SK-N-SH treated with all-trans-retinoic acid at 6 μM for 48 hours (cell line): ENCODE measurements around the gene CACNA1B.

ENCODE experiments used
- ARNTL ChIP-seq: fragments of 450-650 bp; formaldehyde crosslinking; IDR thresholded peaks from 2 replicates; pipeline ENCODE4 v1.5.0; 2020; ENCODE audit warnings: low read depth, mild to moderate bottlenecking, moderate library complexity, borderline replicate concordance
- ESRRG ChIP-seq: fragments of 250-450 bp; sonication (Bioruptor Pico); IDR thresholded peaks from 2 replicates; pipeline ENCODE4 v1.6.1; 2021; ENCODE audit warnings: mild to moderate bottlenecking
- RARB ChIP-seq: fragments of 250-450 bp; sonication (Bioruptor Pico); IDR thresholded peaks from 2 replicates; pipeline ENCODE4 v1.8.0; 2021; ENCODE audit warnings: mild to moderate bottlenecking, moderate library complexity
- TOX ChIP-seq: fragments of 250-450 bp; sonication (Bioruptor Pico); IDR thresholded peaks from 2 replicates; pipeline ENCODE4 v1.8.0; 2021; ENCODE audit warnings: mild to moderate bottlenecking, moderate library complexity, borderline replicate concordance
- ZC3H10 ChIP-seq: fragments of 250-450 bp; sonication (Bioruptor Pico); IDR thresholded peaks from 2 replicates; pipeline ENCODE4 v1.5.1; 2021; ENCODE audit warnings: mild to moderate bottlenecking, moderate library complexity
- TF ChIP-seq, protein P1 (sequence below): fragments of 250-450 bp; sonication (Bioruptor Pico); IDR thresholded peaks from 2 replicates; pipeline ENCODE4 v1.8.0; 2020; ENCODE audit warnings: mild to moderate bottlenecking, moderate library complexity, borderline replicate concordance
- TF ChIP-seq, protein P2 (sequence below): fragments of 250-450 bp; sonication (Bioruptor Pico); IDR thresholded peaks from 2 replicates; pipeline ENCODE4 v1.5.1; 2021; ENCODE audit warnings: mild to moderate bottlenecking, moderate library complexity

DNA sequence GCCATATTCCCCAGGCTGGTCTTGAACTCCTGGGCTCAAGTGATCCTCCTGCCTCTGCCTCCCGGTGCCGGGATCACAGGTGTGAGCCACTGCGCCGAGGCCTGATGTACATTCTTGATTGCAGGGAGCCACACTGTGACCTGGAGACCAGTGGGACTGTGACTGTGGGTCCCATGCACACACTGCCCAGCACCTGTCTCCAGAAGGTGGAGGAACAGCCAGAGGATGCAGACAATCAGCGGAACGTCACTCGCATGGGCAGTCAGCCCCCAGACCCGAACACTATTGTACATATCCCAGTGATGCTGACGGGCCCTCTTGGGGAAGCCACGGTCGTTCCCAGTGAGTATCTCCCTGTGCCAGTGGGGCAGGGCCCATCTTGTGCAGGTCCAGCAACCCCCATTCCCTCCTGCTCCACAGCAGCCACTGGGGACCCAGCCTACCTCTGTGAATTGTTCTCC is 147.3 kb downstream of the CACNA1B start:
- TF ChIP-seq TOX (CRISPR knock-in tag) (no peak), ARNTL (CRISPR knock-in tag) (no peak), ESRRG (CRISPR knock-in tag) (no peak), RARB (CRISPR knock-in tag) (no peak), ZC3H10 (CRISPR knock-in tag) (no peak)
- TF ChIP-seq, protein P1, sequence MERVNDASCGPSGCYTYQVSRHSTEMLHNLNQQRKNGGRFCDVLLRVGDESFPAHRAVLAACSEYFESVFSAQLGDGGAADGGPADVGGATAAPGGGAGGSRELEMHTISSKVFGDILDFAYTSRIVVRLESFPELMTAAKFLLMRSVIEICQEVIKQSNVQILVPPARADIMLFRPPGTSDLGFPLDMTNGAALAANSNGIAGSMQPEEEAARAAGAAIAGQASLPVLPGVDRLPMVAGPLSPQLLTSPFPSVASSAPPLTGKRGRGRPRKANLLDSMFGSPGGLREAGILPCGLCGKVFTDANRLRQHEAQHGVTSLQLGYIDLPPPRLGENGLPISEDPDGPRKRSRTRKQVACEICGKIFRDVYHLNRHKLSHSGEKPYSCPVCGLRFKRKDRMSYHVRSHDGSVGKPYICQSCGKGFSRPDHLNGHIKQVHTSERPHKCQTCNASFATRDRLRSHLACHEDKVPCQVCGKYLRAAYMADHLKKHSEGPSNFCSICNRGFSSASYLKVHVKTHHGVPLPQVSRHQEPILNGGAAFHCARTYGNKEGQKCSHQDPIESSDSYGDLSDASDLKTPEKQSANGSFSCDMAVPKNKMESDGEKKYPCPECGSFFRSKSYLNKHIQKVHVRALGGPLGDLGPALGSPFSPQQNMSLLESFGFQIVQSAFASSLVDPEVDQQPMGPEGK: no peak
- TF ChIP-seq, protein P2, sequence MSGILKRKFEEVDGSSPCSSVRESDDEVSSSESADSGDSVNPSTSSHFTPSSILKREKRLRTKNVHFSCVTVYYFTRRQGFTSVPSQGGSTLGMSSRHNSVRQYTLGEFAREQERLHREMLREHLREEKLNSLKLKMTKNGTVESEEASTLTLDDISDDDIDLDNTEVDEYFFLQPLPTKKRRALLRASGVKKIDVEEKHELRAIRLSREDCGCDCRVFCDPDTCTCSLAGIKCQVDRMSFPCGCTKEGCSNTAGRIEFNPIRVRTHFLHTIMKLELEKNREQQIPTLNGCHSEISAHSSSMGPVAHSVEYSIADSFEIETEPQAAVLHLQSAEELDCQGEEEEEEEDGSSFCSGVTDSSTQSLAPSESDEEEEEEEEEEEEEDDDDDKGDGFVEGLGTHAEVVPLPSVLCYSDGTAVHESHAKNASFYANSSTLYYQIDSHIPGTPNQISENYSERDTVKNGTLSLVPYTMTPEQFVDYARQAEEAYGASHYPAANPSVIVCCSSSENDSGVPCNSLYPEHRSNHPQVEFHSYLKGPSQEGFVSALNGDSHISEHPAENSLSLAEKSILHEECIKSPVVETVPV (CRISPR knock-in tag): no peak
